Retinal pigment epithelial cell (primary cell): ENCODE data around the gene NFIB.

ENCODE experiments used
- DNase-seq: peaks from one replicate; pipeline ENCODE4 v3.0.0-alpha.2; 2010; ENCODE audit warnings: low read depth
- H3K4me3 ChIP-seq: 2 replicates; pipeline ENCODE4 v1.5.1; 2011; ENCODE audit warnings: mild to moderate bottlenecking, low read length, control low read depth, moderate library complexity
- CTCF ChIP-seq: conservative IDR thresholded peaks from 2 replicates; pipeline ENCODE4 v1.5.1; 2011; ENCODE audit warnings: low read depth, low read length, control low read depth, inconsistent platforms

The NFIB gene

GRCh38 chr9:14157191-14157590, 156.8 kb downstream of the NFIB start:
- no peak for DNase-seq

GRCh38 chr9:14156046-14156445, 157.9 kb downstream of the NFIB start:
- DNase-seq: no peak
- no peak overlapping the region for H3K4me3 ChIP-seq
- no peak for TF ChIP-seq CTCF

More at GRCh38 chr9:14157191-14157590, 156.8 kb downstream of the NFIB start:
- no peak for TF ChIP-seq CTCF
- H3K4me3 ChIP-seq: no peak overlapping the region

GRCh38 chr9:14155237-14155636, 158.7 kb downstream of the NFIB start:
- no peak overlapping the region for H3K4me3 ChIP-seq
- no peak for DNase-seq
- no peak for TF ChIP-seq CTCF

GRCh38 chr9:14153310-14153720, 160.6 kb downstream of the NFIB start:
- no peak for DNase-seq
- TF ChIP-seq CTCF: no peak
- H3K4me3 ChIP-seq: no peak overlapping the region

GRCh38 chr9:14151451-14151850, 162.5 kb downstream of the NFIB start:
- H3K4me3 ChIP-seq: no peak overlapping the region
- no peak for DNase-seq
- TF ChIP-seq CTCF: no peak

GRCh38 chr9:14148501-14149103, 165.3 kb downstream of the NFIB start:
- TF ChIP-seq CTCF: no peak
- H3K4me3 ChIP-seq: no peak overlapping the region
- no peak for DNase-seq

GRCh38 chr9:14147738-14148137, 166.2 kb downstream of the NFIB start:
- no peak for DNase-seq
- no peak for TF ChIP-seq CTCF
- H3K4me3 ChIP-seq: no peak overlapping the region
